HEK293 (cell line): Measurements from ENCODE around the gene TPRA1.

Experiments used
- RBAK ChIP-seq: fragments of 450-650 bp; formaldehyde crosslinking; IDR thresholded peaks from 2 replicates; pipeline ENCODE4 v1.5.1; 2016; ENCODE audit warnings: missing biosample characterization, missing genetic modification characterization
- TCF7L2 ChIP-seq: IDR thresholded peaks from 2 replicates; pipeline ENCODE4 v1.6.1; 2011; ENCODE audit warnings: low read depth, mild to moderate bottlenecking, inconsistent platforms, low read length, moderate library complexity, borderline replicate concordance
- YY1 ChIP-seq: fragments of 450-650 bp; formaldehyde crosslinking; IDR thresholded peaks from 2 replicates; pipeline ENCODE4 v1.5.1; 2018; ENCODE audit warnings: missing biosample characterization, missing genetic modification characterization
- ZBTB1 ChIP-seq: fragments of 450-650 bp; formaldehyde crosslinking; IDR thresholded peaks from 2 replicates; pipeline ENCODE4 v1.5.1; 2016; ENCODE audit warnings: missing biosample characterization, missing genetic modification characterization
- ZBTB7A ChIP-seq: fragments of 450-650 bp; formaldehyde crosslinking; IDR thresholded peaks from 2 replicates; pipeline ENCODE4 v1.5.1; 2016; ENCODE audit warnings: low read depth, missing biosample characterization, missing genetic modification characterization
- ZFP41 ChIP-seq: fragments of 450-650 bp; formaldehyde crosslinking; IDR thresholded peaks from 2 replicates; pipeline ENCODE4 v1.5.1; 2016; ENCODE audit warnings: missing biosample characterization, missing genetic modification characterization, borderline replicate concordance
- ZNF350 ChIP-seq: fragments of 450-650 bp; formaldehyde crosslinking; IDR thresholded peaks from 2 replicates; pipeline ENCODE4 v1.5.0; 2017; ENCODE audit warnings: missing biosample characterization, mild to moderate bottlenecking, missing genetic modification characterization
- ZNF510 ChIP-seq: fragments of 450-650 bp; formaldehyde crosslinking; IDR thresholded peaks from 2 replicates; pipeline ENCODE4 v1.5.1; 2018; ENCODE audit warnings: mild to moderate bottlenecking, missing genetic modification characterization, missing biosample characterization; ENCODE audit not compliant: insufficient replicate concordance
- ZNF776 ChIP-seq: fragments of 450-650 bp; formaldehyde crosslinking; IDR thresholded peaks from 2 replicates; pipeline ENCODE4 v1.5.0; 2017; ENCODE audit warnings: missing biosample characterization, missing genetic modification characterization, borderline replicate concordance
- TF ChIP-seq, protein P1 (sequence below): fragments of 450-650 bp; formaldehyde crosslinking; IDR thresholded peaks from 2 replicates; pipeline ENCODE4 v1.5.1; 2016; ENCODE audit warnings: missing biosample characterization, missing genetic modification characterization
- TF ChIP-seq, protein P2 (sequence below): fragments of 450-650 bp; formaldehyde crosslinking; IDR thresholded peaks from 2 replicates; pipeline ENCODE4 v1.5.1; 2016; ENCODE audit warnings: missing biosample characterization, missing genetic modification characterization
- TF ChIP-seq, protein P3 (sequence below): fragments of 450-650 bp; formaldehyde crosslinking; IDR thresholded peaks from 2 replicates; pipeline ENCODE4 v1.5.1; 2016; ENCODE audit warnings: missing biosample characterization, missing genetic modification characterization, borderline replicate concordance

DNA sequence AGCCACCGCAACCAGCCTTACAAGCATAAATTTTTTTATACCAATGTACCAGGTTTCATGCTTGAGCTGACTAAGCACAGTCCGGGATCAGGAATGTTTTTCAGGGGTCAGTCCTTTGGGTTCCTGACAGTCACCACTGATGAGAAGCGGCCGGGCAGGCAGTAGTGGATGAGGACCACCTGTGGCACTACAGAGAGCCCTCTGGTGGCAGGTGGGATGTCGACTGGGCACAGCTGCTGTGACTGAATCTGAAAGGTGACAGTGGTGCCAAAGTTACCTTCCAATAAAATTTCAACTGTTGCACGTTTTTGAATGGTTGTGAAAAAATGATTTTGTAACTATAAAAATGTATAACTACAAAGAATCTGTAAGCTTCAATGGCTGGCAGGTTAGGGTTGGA is 34.0 kb downstream of the TPRA1 start:
- TF ChIP-seq ZFP41 (tag by site-specific recombination): no peak
- TF ChIP-seq ZNF350: no peak
- TF ChIP-seq, protein P1, sequence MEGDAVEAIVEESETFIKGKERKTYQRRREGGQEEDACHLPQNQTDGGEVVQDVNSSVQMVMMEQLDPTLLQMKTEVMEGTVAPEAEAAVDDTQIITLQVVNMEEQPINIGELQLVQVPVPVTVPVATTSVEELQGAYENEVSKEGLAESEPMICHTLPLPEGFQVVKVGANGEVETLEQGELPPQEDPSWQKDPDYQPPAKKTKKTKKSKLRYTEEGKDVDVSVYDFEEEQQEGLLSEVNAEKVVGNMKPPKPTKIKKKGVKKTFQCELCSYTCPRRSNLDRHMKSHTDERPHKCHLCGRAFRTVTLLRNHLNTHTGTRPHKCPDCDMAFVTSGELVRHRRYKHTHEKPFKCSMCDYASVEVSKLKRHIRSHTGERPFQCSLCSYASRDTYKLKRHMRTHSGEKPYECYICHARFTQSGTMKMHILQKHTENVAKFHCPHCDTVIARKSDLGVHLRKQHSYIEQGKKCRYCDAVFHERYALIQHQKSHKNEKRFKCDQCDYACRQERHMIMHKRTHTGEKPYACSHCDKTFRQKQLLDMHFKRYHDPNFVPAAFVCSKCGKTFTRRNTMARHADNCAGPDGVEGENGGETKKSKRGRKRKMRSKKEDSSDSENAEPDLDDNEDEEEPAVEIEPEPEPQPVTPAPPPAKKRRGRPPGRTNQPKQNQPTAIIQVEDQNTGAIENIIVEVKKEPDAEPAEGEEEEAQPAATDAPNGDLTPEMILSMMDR: no peak; the same call in 1 of the 2 replicates
- TF ChIP-seq, protein P2, sequence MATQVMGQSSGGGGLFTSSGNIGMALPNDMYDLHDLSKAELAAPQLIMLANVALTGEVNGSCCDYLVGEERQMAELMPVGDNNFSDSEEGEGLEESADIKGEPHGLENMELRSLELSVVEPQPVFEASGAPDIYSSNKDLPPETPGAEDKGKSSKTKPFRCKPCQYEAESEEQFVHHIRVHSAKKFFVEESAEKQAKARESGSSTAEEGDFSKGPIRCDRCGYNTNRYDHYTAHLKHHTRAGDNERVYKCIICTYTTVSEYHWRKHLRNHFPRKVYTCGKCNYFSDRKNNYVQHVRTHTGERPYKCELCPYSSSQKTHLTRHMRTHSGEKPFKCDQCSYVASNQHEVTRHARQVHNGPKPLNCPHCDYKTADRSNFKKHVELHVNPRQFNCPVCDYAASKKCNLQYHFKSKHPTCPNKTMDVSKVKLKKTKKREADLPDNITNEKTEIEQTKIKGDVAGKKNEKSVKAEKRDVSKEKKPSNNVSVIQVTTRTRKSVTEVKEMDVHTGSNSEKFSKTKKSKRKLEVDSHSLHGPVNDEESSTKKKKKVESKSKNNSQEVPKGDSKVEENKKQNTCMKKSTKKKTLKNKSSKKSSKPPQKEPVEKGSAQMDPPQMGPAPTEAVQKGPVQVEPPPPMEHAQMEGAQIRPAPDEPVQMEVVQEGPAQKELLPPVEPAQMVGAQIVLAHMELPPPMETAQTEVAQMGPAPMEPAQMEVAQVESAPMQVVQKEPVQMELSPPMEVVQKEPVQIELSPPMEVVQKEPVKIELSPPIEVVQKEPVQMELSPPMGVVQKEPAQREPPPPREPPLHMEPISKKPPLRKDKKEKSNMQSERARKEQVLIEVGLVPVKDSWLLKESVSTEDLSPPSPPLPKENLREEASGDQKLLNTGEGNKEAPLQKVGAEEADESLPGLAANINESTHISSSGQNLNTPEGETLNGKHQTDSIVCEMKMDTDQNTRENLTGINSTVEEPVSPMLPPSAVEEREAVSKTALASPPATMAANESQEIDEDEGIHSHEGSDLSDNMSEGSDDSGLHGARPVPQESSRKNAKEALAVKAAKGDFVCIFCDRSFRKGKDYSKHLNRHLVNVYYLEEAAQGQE (tag by site-specific recombination): no peak
- TF ChIP-seq, protein P3, sequence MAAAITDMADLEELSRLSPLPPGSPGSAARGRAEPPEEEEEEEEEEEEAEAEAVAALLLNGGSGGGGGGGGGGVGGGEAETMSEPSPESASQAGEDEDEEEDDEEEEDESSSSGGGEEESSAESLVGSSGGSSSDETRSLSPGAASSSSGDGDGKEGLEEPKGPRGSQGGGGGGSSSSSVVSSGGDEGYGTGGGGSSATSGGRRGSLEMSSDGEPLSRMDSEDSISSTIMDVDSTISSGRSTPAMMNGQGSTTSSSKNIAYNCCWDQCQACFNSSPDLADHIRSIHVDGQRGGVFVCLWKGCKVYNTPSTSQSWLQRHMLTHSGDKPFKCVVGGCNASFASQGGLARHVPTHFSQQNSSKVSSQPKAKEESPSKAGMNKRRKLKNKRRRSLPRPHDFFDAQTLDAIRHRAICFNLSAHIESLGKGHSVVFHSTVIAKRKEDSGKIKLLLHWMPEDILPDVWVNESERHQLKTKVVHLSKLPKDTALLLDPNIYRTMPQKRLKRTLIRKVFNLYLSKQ: no peak
- no peak for TF ChIP-seq ZBTB7A (tag by site-specific recombination)
- no peak for TF ChIP-seq RBAK (tag by site-specific recombination)
- no peak for TF ChIP-seq ZBTB1 (tag by site-specific recombination)
- no peak for TF ChIP-seq TCF7L2
- no peak for TF ChIP-seq ZNF510 (tag by site-specific recombination)
- no peak for TF ChIP-seq ZNF776 (tag by site-specific recombination)
- TF ChIP-seq YY1 (tag by site-specific recombination): no peak
